K562 (cell line): Measurements from ENCODE around the gene B3GLCT. TPM values are rescaled to one million over a fixed set of nuclear protein-coding genes. Genes with fewer than 3 reads are reported as not detected.
A peak's percentile ranks its signal among the peaks of the same experiment; 100 is the strongest.

ENCODE experiments used
- ARID2 ChIP-seq: fragments of 450-650 bp; IDR thresholded peaks from 2 replicates; pipeline ENCODE4 v1.6.1; 2017; ENCODE audit warnings: antibody characterized with exemption, mild to moderate bottlenecking
- BDP1 ChIP-seq: IDR thresholded peaks from 3 replicates; pipeline ENCODE4 v1.6.1; 2011; ENCODE audit not compliant: insufficient read length, insufficient read depth
- CHCHD3 ChIP-seq: fragments of 250-450 bp; sonication (Bioruptor Pico); IDR thresholded peaks from 2 replicates; pipeline ENCODE4 v2.1.2; 2022; ENCODE audit warnings: mild to moderate bottlenecking
- CHD2 ChIP-seq: IDR thresholded peaks from 2 replicates; pipeline ENCODE4 v1.6.1; 2011; ENCODE audit warnings: low read depth, low read length
- CTCF ChIP-seq, 3 experiments: IDR thresholded peaks in 2 of 3; conservative IDR thresholded peaks in 1 of 3; 2 replicates each; pipeline ENCODE4 v1.5.1; 2011 to 2012; ENCODE audit warnings: low read length in 3 of 3, mild to moderate bottlenecking in 3 of 3, control low read depth in 2 of 3, improper control_type of control experiment in 1 of 3, inconsistent platforms in 1 of 3, low read depth in 1 of 3, mixed read lengths in 1 of 3, moderate library complexity in 1 of 3; ENCODE audit not compliant: insufficient read depth in 2 of 3
- KAT2B ChIP-seq: IDR thresholded peaks from one replicate; pipeline ENCODE4 v1.6.1; 2012; ENCODE audit warnings: low read depth, mild to moderate bottlenecking, control low read depth, inconsistent platforms, low read length, moderate library complexity
- MYNN ChIP-seq, 2 experiments: sonication (generic); formaldehyde crosslinking in 1 of 2; IDR thresholded peaks; 2 replicates each; pipeline versions ENCODE4 v1.5.0 to v1.6.1; 2016 to 2020; ENCODE audit warnings: antibody characterized with exemption in 1 of 2, missing genetic modification reagents in 1 of 2
- NR1H2 ChIP-seq: sonication (generic); formaldehyde crosslinking; IDR thresholded peaks from 2 replicates; pipeline ENCODE4 v1.4.0; 2020; ENCODE audit warnings: mild to moderate bottlenecking, missing genetic modification reagents
- NR4A1 ChIP-seq, 2 experiments: fragments of 250-450 bp in 1 of 2; fragments of 450-650 bp in 1 of 2; sonication (Bioruptor Pico) in 1 of 2; IDR thresholded peaks; 2 replicates each; pipeline versions ENCODE4 v1.4.0 to v1.6.1; 2016 to 2020; ENCODE audit warnings: mild to moderate bottlenecking in 2 of 2, missing compliant biosample characterization in 1 of 2, missing genetic modification characterization in 1 of 2, moderate library complexity in 1 of 2
- PHTF2 ChIP-seq: fragments of 250-450 bp; sonication (Bioruptor Pico); IDR thresholded peaks from 2 replicates; pipeline ENCODE4 v1.5.0; 2021; ENCODE audit warnings: mild to moderate bottlenecking
- PRMT5 ChIP-seq: sonication (generic); formaldehyde crosslinking; IDR thresholded peaks from 2 replicates; pipeline ENCODE4 v1.5.0; 2020; ENCODE audit warnings: missing genetic modification reagents
- RBM39 ChIP-seq: fragments of 200-400 bp; formaldehyde crosslinking; optimal IDR thresholded peaks from 2 replicates; pipeline ENCODE3; 2018; ENCODE audit warnings: low read depth, low read length
- TFAM ChIP-seq: fragments of 250-450 bp; sonication (Bioruptor Pico); conservative IDR thresholded peaks from 2 replicates; pipeline ENCODE4 v1.5.0; 2021; ENCODE audit warnings: mild to moderate bottlenecking, moderate library complexity
- THRAP3 ChIP-seq: fragments of 450-650 bp; IDR thresholded peaks from 2 replicates; pipeline ENCODE4 v1.6.1; 2016; ENCODE audit warnings: mild to moderate bottlenecking, inconsistent platforms, borderline replicate concordance
- ZBED1 ChIP-seq: IDR thresholded peaks from 2 replicates; pipeline ENCODE4 v1.6.1; 2014
- ZBTB9 ChIP-seq: fragments of 450-650 bp; formaldehyde crosslinking; IDR thresholded peaks from 2 replicates; pipeline ENCODE4 v1.4.0; 2020; ENCODE audit warnings: mild to moderate bottlenecking, moderate library complexity
- ZKSCAN1 ChIP-seq: fragments of 150-350 bp; IDR thresholded peaks from 2 replicates; pipeline ENCODE4 v1.6.1; 2016; ENCODE audit warnings: low read depth, low read length
- ZNF165 ChIP-seq: fragments of 250-450 bp; sonication (Bioruptor Pico); IDR thresholded peaks from 2 replicates; pipeline ENCODE4 v1.4.0; 2020; ENCODE audit warnings: borderline replicate concordance
- ZNF347 ChIP-seq: fragments of 450-650 bp; formaldehyde crosslinking; IDR thresholded peaks from 2 replicates; pipeline ENCODE4 v1.4.0; 2020; ENCODE audit warnings: low read depth, mild to moderate bottlenecking, moderate library complexity
- polyA plus RNA-seq, 8 experiments: library from polyadenylated mRNA; depleted of rRNA in 4 of 8; stranded (reverse) in 5 of 8; unstranded in 3 of 8; fragments of >200 nt; fragmentation: Nextera tagmentation in 2 of 8; fragmentation: Illumina TruSeq in 1 of 8; extraction: Ambion mirVana in 2 of 8; extraction: Trizol in 1 of 8; gene quantifications; 2 replicates each; pipeline versions ENCODE4 v1.2.1 to v1.2.3, GENCODE V29; 2011 to 2014; ENCODE audit warnings: inconsistent platforms in 1 of 8, missing spikeins in 1 of 8
- total RNA-seq, 7 experiments: library from RNA; depleted of rRNA in 6 of 7; stranded (reverse); fragments of >200 nt in 6 of 7; fragmentation: Illumina TruSeq in 2 of 7; extraction: Trizol in 2 of 7; gene quantifications; 2 replicates each; pipeline versions ENCODE4 v1.2.1 to v1.2.3, GENCODE V29; 2011 to 2021; ENCODE audit warnings: low replicate concordance in 1 of 7
- TF ChIP-seq, protein P1 (sequence below): sonication (generic); formaldehyde crosslinking; IDR thresholded peaks from 2 replicates; pipeline ENCODE4 v1.8.0; 2023; ENCODE audit warnings: missing genetic modification reagents, mild to moderate bottlenecking, borderline replicate concordance

Gene B3GLCT
- total and polyA plus RNA-seq, 9 of the 15 experiments (the other 6 are each of a cell fraction or from before 2014, with no cell fraction given): 1.1 to 5.1 (median 2.9) TPM

DNA sequence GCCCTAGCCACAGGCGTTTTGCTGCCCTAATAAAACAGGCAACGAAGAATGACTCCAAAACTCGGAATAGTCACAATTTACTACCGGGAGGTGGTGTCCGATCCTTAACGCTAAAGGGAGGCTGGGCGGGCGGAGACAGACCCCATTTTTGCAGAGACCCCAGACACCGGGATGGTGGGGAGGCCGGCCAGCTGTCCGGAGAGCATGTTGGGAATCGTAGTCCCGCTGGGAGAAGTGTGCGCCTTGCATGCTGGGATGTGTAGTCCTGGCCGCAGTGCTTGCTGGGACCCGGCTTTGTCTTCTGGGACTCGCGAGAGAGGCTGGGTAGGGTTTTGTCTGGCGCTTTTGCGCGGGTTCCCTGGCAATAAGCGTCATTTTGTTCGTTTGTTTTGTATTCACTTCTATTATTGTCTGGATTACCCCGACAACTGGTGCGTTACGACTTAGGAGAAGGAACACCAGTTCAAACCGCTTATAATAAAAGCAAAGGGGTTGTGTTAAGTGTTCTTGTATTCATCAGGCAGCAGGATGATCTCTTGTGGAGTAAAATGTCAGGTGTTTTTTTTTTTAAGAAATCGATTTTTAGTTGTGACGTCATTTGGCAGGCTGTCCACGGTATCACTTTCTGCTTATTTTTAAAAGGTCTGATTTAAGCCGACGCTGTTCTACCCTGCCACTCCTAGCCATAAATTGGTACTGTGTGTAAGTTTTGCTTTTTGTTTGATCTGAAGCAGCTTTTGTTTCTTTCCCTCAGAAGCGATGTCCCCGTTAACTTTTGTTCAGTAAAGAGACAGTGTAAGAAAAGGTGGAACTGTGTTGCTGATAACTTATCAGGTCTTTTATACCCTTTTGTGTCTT, 37.4 kb upstream of the B3GLCT start (continued):
- TF ChIP-seq, protein P1, sequence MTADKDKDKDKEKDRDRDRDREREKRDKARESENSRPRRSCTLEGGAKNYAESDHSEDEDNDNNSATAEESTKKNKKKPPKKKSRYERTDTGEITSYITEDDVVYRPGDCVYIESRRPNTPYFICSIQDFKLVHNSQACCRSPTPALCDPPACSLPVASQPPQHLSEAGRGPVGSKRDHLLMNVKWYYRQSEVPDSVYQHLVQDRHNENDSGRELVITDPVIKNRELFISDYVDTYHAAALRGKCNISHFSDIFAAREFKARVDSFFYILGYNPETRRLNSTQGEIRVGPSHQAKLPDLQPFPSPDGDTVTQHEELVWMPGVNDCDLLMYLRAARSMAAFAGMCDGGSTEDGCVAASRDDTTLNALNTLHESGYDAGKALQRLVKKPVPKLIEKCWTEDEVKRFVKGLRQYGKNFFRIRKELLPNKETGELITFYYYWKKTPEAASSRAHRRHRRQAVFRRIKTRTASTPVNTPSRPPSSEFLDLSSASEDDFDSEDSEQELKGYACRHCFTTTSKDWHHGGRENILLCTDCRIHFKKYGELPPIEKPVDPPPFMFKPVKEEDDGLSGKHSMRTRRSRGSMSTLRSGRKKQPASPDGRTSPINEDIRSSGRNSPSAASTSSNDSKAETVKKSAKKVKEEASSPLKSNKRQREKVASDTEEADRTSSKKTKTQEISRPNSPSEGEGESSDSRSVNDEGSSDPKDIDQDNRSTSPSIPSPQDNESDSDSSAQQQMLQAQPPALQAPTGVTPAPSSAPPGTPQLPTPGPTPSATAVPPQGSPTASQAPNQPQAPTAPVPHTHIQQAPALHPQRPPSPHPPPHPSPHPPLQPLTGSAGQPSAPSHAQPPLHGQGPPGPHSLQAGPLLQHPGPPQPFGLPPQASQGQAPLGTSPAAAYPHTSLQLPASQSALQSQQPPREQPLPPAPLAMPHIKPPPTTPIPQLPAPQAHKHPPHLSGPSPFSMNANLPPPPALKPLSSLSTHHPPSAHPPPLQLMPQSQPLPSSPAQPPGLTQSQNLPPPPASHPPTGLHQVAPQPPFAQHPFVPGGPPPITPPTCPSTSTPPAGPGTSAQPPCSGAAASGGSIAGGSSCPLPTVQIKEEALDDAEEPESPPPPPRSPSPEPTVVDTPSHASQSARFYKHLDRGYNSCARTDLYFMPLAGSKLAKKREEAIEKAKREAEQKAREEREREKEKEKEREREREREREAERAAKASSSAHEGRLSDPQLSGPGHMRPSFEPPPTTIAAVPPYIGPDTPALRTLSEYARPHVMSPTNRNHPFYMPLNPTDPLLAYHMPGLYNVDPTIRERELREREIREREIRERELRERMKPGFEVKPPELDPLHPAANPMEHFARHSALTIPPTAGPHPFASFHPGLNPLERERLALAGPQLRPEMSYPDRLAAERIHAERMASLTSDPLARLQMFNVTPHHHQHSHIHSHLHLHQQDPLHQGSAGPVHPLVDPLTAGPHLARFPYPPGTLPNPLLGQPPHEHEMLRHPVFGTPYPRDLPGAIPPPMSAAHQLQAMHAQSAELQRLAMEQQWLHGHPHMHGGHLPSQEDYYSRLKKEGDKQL (CRISPR knock-in tag): no peak
- TF ChIP-seq ZNF165 (CRISPR knock-in tag) (no peak), TFAM (CRISPR knock-in tag) (no peak), NR1H2 (CRISPR knock-in tag) (no peak), ZNF347 (no peak), THRAP3 (no peak), MYNN (IDR thresholded peaks at IDR 0.05) (no peak), MYNN (CRISPR knock-in tag; IDR thresholded peaks at IDR 0.05) (no peak), PRMT5 (no peak), ZBTB9 (CRISPR knock-in tag) (no peak), CHCHD3 (no peak), ZKSCAN1 (no peak), ZBED1 (no peak), ARID2 (no peak), RBM39 (no peak), KAT2B (no peak), CTCF (IDR thresholded peaks at IDR 0.05 in 2 of 3, conservative IDR thresholded peaks at IDR 0.05 in 1 of 3; ENCODE audit: insufficient read depth in 2 of 3, low read depth in 1 of 3, low read length in 3 of 3) (no peak), PHTF2 (no peak), BDP1 (no peak), CHD2 (peak; percentile 99), NR4A1 (CRISPR knock-in tag; IDR thresholded peaks at IDR 0.05) (no peak), NR4A1 (tag; IDR thresholded peaks at IDR 0.05) (no peak)
